OCI-LY3 (cell line): ENCODE data around the gene ELMO1.

Source experiments
- H2AFZ ChIP-seq: fragments of 200-600, 300-600 bp; shearing (Covaris generic); 2 replicates; pipeline ENCODE4 v1.6.0; 2014; ENCODE audit warnings: antibody characterized with exemption, low read depth, low read length
- H3K27ac ChIP-seq: fragments of 200-600, 300-600 bp; sonication (generic); 2 replicates; pipeline ENCODE4 v1.5.1; 2014; ENCODE audit warnings: mild to moderate bottlenecking, low read length, moderate library complexity, mixed read lengths
- H3K27me3 ChIP-seq: fragments of 200-600, 300-600 bp; sonication (generic); 2 replicates; pipeline ENCODE4 v1.6.1; 2014; ENCODE audit warnings: low read depth, low read length, mixed read lengths
- H3K36me3 ChIP-seq: fragments of 200-600, 300-600 bp; sonication (generic); replicated peaks from 2 replicates; pipeline ENCODE3; 2014; ENCODE audit warnings: low read depth, low read length, mixed read lengths
- H3K4me1 ChIP-seq: fragments of 300-600, 200-600 bp; sonication (generic); 2 replicates; pipeline ENCODE4 v1.6.1; 2014; ENCODE audit warnings: low read length, mixed read lengths
- H3K4me2 ChIP-seq: fragments of 200-600, 300-600 bp; sonication (generic); 2 replicates; pipeline ENCODE4 v1.6.1; 2014; ENCODE audit warnings: low read length, mixed read lengths
- H3K4me3 ChIP-seq: fragments of 300-600, 200-600 bp; sonication (generic); 2 replicates; pipeline ENCODE4 v1.5.1; 2014; ENCODE audit warnings: antibody characterized with exemption, mild to moderate bottlenecking, low read length, moderate library complexity
- H3K79me2 ChIP-seq: fragments of 300-600, 200-600 bp; shearing (Covaris generic); 2 replicates; pipeline ENCODE4 v1.6.1; 2014; ENCODE audit warnings: mild to moderate bottlenecking, low read length, mixed read lengths
- H3K9ac ChIP-seq: fragments of 300-600, 200-600 bp; shearing (Covaris generic); 2 replicates; pipeline ENCODE4 v1.6.0; 2014; ENCODE audit warnings: mild to moderate bottlenecking, low read length, moderate library complexity
- H3K9me3 ChIP-seq: fragments of 200-600, 300-600 bp; shearing (Covaris generic); 2 replicates; pipeline ENCODE4 v1.6.1; 2014; ENCODE audit warnings: low read length, mixed read lengths; ENCODE audit not compliant: insufficient read depth
- H4K20me1 ChIP-seq: fragments of 200-600, 300-600 bp; sonication (generic); 2 replicates; pipeline ENCODE4 v1.6.1; 2016; ENCODE audit warnings: low read length, mixed read lengths; ENCODE audit not compliant: insufficient read depth
- EZH2phosphoT487 ChIP-seq: fragments of 200-600 bp; shearing (Covaris generic); IDR thresholded peaks from 2 replicates; pipeline ENCODE4 v1.6.1; 2018; ENCODE audit warnings: antibody characterized with exemption, mixed run types, low read depth
- TF ChIP-seq, protein P1 (sequence below): fragments of 200-600, 300-600 bp; sonication (generic); IDR thresholded peaks from 2 replicates; pipeline ENCODE4 v1.5.1; 2014; ENCODE audit warnings: antibody characterized with exemption, low read length, low read depth

ELMO1 gene

DNA sequence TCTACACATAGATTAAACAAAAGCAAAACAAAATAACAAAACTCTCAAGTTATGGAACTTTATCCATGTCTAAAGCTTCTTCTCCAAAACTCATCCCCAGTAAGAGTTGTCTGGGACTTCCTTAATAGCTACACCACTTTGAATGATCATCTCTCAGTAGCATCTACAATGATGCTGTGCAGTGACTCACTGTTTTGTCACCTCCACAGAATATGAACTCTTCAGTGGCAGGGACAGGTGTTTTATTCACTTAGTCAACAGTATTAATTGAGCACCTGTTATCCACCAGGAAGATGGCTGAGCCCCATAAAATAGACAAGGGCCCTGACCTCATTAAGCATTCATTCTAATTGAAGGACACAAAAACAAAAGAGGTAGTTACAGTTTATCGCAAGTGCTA, 350.7 kb downstream of the ELMO1 start:
- Histone ChIP-seq H3K27me3 (no peaks in the 10 kb centered on the region), H3K36me3 (peaks cover 51% of the 10 kb centered on the region), H3K9me3 (no peaks in the 10 kb centered on the region), H3K4me1 (no peaks in the 10 kb centered on the region), H2AFZ (no peak overlapping the region), H3K27ac (no peak overlapping the region), H3K79me2 (peaks cover 27% of the 10 kb centered on the region), H3K4me2 (no peak overlapping the region), H3K4me3 (no peak overlapping the region), H3K9ac (no peak overlapping the region), H4K20me1 (peaks cover 40% of the 10 kb centered on the region)
- no peak for TF ChIP-seq EZH2phosphoT487
- TF ChIP-seq, protein P1, sequence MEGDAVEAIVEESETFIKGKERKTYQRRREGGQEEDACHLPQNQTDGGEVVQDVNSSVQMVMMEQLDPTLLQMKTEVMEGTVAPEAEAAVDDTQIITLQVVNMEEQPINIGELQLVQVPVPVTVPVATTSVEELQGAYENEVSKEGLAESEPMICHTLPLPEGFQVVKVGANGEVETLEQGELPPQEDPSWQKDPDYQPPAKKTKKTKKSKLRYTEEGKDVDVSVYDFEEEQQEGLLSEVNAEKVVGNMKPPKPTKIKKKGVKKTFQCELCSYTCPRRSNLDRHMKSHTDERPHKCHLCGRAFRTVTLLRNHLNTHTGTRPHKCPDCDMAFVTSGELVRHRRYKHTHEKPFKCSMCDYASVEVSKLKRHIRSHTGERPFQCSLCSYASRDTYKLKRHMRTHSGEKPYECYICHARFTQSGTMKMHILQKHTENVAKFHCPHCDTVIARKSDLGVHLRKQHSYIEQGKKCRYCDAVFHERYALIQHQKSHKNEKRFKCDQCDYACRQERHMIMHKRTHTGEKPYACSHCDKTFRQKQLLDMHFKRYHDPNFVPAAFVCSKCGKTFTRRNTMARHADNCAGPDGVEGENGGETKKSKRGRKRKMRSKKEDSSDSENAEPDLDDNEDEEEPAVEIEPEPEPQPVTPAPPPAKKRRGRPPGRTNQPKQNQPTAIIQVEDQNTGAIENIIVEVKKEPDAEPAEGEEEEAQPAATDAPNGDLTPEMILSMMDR = no peak

DNA sequence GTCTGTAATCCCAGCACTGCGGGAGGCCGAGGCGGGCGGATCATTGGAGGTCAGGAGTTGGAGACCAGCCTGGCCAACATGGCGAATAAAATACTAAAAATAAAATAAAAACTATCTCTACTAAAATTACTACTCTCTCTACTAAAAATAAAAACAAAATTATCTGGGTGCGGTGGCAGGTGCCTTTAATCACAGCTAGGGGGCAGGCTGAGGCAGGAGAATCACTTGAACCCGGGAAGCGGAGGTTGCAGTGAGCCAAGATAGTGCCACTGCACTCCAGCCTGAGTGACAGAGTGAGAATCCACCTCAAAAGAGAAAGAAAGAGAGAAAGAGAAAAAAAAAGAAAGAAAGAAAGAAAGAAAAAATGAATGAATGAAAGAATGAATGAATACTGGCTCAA, 351.4 kb downstream of the ELMO1 start:
- H3K27ac ChIP-seq = no peak overlapping the region
- no peak for TF ChIP-seq EZH2phosphoT487
- TF ChIP-seq, protein P1 = peak; percentile 21; the same call in 1 of the 2 replicates

DNA sequence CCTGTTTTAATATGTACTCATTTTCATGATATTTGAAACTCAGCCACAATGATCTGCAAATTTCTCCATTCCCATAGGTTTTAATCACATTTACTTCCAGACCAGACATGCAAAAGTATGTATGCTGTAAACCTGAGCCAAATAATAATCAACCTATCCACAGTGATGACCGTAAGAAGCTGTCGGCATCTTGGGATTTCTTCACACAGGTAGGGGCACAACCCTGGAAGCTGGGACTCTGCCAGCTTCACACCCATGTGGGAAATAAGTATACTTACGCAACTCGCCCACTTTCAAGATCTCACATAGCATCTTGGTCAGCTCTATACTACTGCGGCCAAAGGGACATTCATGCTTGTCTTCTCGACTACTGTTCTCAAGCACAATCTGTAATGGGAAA, 352.3 kb downstream of the ELMO1 start:
- Histone ChIP-seq H3K4me2 (no peak overlapping the region), H3K27me3 (no peaks in the 10 kb centered on the region), H4K20me1 (peaks cover 25% of the 10 kb centered on the region; the same call in 1 of the 2 replicates), H3K9me3 (no peaks in the 10 kb centered on the region), H3K4me1 (no peaks in the 10 kb centered on the region; the same call in 1 of the 2 replicates), H3K79me2 (peaks cover 12% of the 10 kb centered on the region; the same call in 1 of the 2 replicates), H3K36me3 (peaks cover 64% of the 10 kb centered on the region), H3K4me3 (no peak overlapping the region), H3K27ac (no peak overlapping the region), H2AFZ (no peak overlapping the region), H3K9ac (no peak overlapping the region)
- no peak for TF ChIP-seq EZH2phosphoT487
- TF ChIP-seq, protein P1 = no peak

More for the DNA sequence above, 351.4 kb downstream of the ELMO1 start:
- no peak overlapping the region for H3K9ac ChIP-seq
- no peaks in the 10 kb centered on the region for H3K27me3 ChIP-seq
- H3K4me1 ChIP-seq = no peaks in the 10 kb centered on the region
- H4K20me1 ChIP-seq = peaks cover 33% of the 10 kb centered on the region
- no peaks in the 10 kb centered on the region for H3K9me3 ChIP-seq
- no peak overlapping the region for H3K4me3 ChIP-seq
- no peak overlapping the region for H3K4me2 ChIP-seq
- H3K79me2 ChIP-seq = peaks cover 20% of the 10 kb centered on the region; the same call in 1 of the 2 replicates
- H3K36me3 ChIP-seq = peaks cover 56% of the 10 kb centered on the region
- no peak overlapping the region for H2AFZ ChIP-seq

DNA sequence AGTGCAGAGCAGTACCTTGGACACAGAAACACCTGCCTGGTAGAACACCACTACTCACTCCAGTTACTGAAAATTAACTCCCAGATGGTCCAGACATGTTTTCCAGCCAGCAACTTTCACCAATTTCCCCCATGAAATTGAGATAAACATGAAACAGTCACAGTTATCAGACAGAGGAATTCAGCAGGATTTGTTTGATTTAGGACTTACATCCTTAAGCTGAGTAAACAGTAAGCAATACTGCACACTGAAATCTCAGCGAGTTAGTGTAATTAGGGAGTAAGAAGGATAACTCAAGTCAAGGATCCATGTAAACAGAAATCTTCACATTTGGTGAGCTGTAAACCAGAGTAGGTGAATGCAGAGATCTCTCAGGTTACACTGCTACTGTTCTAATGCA, 353.5 kb downstream of the ELMO1 start:
- no peak overlapping the region for H3K9ac ChIP-seq
- TF ChIP-seq, protein P1 = no peak
- TF ChIP-seq EZH2phosphoT487 = no peak
- no peak overlapping the region for H2AFZ ChIP-seq
- peaks cover 13% of the 10 kb centered on the region; the same call in 1 of the 2 replicates for H4K20me1 ChIP-seq
- H3K4me3 ChIP-seq = no peak overlapping the region
- H3K79me2 ChIP-seq = 0 out of 2 replicates have a peak, but pooled peaks cover 8% of the 10 kb centered on the region
- peaks cover 59% of the 10 kb centered on the region for H3K36me3 ChIP-seq
- H3K9me3 ChIP-seq = no peaks in the 10 kb centered on the region
- no peak overlapping the region for H3K27ac ChIP-seq
- no peaks in the 10 kb centered on the region; the same call in 1 of the 2 replicates for H3K4me1 ChIP-seq
- H3K27me3 ChIP-seq = no peaks in the 10 kb centered on the region
- no peak overlapping the region for H3K4me2 ChIP-seq
